ENCODE data around the gene ATG9A.
"Not testable (repeated sequence)": the region's sequence is repeated elsewhere in the genome, so short reads cannot be mapped to it uniquely, and the experiment has no call there.

Gene ATG9A, protein sequence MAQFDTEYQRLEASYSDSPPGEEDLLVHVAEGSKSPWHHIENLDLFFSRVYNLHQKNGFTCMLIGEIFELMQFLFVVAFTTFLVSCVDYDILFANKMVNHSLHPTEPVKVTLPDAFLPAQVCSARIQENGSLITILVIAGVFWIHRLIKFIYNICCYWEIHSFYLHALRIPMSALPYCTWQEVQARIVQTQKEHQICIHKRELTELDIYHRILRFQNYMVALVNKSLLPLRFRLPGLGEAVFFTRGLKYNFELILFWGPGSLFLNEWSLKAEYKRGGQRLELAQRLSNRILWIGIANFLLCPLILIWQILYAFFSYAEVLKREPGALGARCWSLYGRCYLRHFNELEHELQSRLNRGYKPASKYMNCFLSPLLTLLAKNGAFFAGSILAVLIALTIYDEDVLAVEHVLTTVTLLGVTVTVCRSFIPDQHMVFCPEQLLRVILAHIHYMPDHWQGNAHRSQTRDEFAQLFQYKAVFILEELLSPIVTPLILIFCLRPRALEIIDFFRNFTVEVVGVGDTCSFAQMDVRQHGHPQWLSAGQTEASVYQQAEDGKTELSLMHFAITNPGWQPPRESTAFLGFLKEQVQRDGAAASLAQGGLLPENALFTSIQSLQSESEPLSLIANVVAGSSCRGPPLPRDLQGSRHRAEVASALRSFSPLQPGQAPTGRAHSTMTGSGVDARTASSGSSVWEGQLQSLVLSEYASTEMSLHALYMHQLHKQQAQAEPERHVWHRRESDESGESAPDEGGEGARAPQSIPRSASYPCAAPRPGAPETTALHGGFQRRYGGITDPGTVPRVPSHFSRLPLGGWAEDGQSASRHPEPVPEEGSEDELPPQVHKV

DNA sequence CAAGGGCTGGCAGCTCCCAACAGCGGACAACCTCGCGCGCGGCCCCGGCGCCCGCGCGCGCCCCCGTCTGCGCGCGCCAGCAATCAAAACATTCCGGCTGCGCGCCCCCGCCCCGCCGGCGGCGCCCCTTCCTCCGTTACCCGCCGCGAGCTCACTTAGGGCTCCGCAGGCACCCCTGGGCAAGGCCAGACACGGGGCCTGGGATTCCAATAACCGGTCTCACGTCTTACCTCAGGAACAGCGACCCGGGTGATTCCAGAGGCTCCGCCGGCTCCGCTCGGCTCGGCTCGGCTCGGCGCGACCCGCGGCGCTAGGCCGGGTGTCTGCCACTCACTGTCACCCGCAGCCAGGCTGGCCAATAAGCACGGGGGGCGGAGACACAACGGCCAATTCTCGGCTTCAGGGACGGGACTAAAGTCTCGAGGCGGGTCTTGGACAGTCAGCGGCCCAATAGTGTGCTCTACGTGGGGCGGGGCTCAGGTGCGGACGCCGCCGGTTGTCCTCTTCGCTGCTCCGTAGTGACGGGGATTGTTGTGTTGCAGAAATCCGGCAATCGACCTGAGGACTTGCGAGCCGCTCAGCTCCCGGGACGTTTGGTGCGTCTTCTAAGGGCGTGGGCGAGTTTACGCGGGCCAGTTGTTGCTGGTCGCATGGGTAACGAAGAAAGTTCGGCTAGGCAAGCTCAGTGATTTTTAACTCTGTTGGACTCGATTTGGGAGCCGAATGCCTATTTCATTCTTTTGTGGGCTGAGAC is at the start of gene ATG9A, which contains the start of gene ANKZF1:
ATG9A (minus strand) TSS at position 332 of the 754 bp plus-strand sequence. CDS start 1,612 bp downstream, outside the sequence.
ANKZF1 (plus strand) TSS at position 502 of the 754 bp plus-strand sequence. CDS start 452 bp downstream, outside the sequence.
- DNase-seq (ENCODE audit: low read depth in 2 of 3, low spot score in 1 of 3), result peak; percentile 97 to 98 (median 97)

DNA sequence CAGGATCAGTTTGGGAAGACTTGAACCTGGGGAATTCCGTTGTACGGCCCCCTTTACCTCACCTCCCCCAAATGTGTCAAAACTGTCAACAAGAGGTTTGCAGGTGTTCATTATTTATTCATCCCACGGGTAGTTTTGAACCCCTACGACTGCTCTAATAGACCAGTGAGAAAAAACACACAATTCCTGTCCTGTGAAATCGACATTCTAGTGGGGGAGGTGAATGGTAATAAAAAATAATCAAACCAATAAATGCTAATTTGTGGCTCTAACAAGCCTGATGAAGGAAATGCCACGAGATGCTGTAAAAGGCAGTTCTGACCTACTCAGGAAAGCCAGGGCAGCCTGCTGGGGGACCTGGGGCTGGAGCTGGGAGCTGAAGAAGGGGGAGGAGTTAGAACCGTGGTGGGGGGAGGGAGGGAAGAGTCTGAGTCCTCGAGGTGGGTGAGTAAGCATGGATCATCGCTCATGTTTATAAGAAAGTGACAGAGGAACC is 49.3 kb upstream of the ATG9A start:
- DNase-seq (ENCODE audit: low read depth in 2 of 3, low spot score in 1 of 3), result no peak

DNA sequence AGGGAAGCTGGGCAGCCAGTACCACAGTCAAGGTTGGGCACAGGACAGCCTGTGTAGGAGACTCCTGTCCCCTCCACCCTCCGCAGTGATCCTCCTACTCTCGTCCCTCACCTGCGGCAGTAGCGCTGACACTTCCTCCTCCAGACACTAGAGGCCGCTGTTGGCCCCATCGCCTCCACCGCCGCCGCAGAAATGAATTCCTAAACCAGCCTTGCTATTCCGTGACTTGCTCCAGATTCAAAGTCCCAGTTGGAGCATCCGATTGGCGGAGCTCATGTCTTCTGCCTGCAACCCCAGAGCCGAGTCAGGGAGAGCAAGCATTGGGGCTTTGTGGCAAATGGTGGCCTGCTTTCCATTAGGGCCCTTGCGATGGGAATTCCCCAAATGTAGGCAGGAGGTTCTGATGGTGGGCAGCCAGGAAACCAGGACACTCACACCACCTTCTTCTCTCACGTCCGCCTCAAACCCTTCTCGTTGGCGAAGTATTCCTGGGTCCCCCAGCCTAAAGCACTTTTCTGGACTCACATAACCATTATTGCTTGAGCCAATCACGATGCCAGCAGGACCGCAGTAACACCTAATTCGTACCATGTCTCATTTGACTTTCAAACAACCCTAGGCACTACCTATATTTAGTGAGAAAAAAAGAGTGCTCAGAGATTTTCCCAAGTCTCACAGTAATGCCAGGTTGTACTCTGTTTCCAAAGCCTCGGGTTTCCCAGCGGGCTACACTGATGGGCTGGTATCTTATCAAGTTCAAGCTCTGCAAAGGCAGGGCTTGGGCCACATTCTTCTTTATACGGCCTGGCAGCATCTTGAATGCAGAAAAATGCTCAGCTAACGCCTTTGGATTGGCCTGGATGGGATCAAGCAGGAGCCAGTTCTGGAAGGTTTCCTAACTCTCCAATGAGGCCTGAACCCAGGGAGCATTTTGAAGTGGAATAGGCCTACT is 48.5 kb upstream of the ATG9A start:
- peak; percentile 60 to 79 (median 61) for DNase-seq (ENCODE audit: low read depth in 2 of 3, low spot score in 1 of 3)

DNA sequence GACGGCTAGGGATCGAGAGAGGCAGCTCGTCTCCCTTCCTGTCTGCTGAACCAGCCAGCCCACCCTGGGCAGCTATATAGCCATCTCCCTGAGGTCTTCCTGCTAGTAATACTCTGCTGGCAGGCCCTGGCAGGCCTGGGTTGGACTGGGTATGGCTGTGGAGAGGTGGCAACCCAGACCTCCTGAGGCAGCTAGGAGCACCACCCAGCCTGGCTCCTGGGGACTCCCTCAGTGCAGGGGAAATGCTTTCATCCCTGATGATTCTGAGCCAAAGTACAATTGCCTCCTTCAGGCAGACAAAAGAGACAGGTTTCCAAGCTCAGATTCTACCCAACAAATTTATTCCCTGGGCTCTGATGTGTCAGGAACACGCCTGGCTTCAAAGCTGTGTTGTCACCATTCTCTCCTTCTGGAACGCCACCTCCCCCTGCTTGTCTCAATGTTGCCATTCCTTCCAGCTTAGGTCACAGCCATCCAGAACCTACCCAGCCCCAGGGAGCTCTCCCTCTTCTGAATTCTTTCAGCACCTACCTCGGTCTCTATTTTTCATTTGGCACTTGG is 45.0 kb upstream of the ATG9A start:
- DNase-seq (ENCODE audit: low read depth in 2 of 3, low spot score in 1 of 3), result no peak

DNA sequence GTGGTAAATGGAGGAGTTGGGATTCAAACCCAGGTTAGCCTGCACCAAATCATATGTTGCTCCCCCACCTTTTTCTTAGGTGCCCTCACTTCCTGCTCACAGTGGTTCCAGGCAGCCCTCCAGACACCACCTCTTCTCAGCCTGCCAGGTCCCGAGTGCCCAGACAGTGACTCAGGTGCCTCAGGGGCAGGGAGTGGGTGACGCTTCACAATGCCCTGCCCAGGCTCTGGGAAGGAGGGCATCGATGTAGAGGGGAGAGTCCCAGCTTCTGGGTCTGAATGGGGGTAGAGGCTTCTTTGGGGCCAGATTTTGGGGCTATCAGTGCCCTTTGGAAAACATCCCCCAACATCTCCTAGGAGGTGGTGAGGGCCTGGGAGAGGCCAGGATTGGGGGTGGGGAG is 44.5 kb upstream of the ATG9A start:
- no peak for DNase-seq (ENCODE audit: low read depth in 2 of 3, low spot score in 1 of 3)

DNA sequence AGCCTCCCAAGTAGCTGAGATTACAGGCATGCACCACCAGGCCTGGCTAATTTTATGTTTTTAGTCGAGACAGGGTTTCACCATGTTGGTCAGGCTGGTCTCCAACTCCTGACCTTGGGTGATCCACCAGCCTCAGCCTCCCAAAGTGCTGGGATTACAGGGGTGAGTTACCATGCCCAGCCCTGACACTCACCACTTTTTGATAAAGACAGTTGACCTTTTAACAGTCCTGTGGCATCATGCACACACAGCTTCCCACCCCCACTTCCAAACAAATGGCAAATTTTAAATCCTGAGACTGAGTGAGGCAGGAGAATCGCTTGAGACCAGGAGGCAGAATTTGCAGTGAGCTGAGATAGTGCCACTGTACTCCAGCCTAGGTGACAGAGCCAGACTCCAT is 43.6 kb upstream of the ATG9A start:
- no peak for DNase-seq (ENCODE audit: low read depth in 2 of 3, low spot score in 1 of 3)

DNA sequence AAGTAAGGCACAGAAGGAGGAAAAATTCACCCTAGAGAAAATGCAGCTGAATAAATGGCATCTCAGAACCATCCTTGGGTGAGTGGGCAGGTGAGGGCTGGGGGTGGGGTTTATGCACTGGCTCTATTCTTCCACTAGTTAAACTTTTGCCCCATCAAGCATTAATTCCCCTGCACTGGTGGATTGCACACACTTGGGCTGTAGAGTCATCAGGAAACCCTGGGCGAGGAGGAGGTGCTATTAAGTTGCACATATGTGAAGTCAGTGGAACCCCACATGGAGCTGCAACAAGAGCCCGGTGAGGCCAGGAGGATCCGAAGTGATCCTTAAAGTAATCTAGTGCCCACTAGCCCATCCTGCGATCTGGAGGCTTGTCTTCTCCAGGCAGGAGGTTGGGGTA is 42.9 kb upstream of the ATG9A start:
- DNase-seq (ENCODE audit: low read depth in 2 of 3, low spot score in 1 of 3), result no peak

DNA sequence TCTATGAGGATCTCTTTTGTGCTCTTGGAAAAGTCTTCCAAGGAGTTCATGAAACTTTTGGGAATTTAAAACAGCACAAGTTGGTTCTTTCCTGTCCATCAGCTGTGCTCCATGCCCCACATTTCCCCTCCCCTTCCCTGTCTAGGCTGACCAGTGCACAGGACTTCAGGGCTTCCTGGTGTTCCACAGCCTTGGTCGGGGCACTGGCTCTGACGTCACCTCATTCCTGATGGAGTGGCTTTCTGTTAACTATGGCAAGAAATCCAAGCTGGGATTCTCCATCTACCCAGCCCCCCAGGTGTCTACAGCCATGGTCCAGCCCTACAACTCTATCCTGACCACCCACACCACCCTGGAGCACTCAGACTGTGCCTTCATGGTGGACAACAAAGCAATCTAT is 41.6 kb upstream of the ATG9A start:
- no peak for DNase-seq (ENCODE audit: low read depth in 2 of 3, low spot score in 1 of 3)

DNA sequence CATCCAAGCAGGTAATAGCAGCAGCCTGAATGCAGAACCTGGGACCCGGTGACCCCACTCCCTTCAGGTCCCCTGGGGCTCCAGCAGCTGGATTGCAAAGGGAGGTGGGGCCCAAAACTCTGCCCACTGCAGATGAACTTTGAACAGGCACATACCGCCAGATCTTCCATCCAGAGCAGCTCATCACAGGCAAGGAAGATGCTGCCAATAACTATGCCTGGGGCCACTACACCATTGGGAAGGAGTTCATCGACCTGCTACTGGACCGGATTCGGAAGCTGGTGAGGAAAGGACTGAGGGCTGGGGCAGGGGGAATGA is 40.6 kb upstream of the ATG9A start:
- DNase-seq (ENCODE audit: low read depth in 2 of 3, low spot score in 1 of 3), result no peak

DNA sequence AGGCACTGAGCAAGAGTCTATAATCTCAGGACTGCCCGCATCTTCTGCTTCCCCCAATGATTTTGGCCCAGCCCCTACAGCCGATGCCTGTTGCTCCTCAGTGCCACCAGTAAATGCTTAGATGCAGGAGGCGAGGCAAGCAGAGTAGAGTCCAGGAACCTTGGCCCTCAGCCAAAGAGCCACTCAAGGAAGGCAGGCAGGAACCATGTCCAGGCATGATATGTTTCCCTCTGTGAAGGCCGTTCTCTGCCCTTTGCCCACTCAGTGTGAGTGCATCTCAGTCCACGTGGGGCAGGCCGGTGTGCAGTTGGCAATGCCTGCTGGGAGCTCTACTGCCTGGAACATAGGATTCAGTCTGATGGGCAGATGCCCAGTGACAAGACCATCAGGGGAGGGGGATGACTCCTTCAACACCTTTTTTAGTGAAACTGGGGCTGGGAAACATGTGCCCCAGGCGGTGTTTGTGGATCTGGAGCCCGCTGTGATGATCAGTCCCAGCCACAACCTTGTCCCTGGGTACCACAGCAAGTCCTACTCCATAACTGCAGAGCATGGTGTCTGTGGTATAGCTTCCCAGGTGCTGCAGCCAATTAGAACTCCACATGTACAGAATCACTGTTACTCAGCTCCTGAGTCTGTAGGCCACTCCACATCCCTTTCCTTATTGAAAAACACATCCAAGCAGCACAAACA is 40.1 kb upstream of the ATG9A start:
- no peak for DNase-seq (ENCODE audit: low read depth in 2 of 3, low spot score in 1 of 3)

DNA sequence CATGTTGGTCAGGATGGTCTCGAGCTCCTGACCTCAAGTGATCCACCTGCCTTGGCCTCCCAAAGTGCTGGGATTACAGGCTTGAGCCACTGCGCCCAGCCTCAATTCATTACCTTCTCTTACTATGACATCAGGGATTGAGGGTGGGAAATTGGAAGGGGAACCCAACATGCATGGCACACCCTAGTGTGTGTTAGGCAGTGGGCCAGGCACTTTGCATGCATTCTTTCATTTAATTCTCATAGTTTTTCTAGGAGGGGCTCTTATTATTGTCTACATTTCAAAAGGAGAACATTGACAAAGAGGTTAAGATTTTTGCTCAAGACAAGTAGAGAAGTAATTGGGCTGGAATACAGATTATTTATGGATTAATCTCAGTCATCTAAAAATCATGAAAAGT is 38.9 kb upstream of the ATG9A start:
- DNase-seq (ENCODE audit: low read depth in 2 of 3, low spot score in 1 of 3), result no peak

DNA sequence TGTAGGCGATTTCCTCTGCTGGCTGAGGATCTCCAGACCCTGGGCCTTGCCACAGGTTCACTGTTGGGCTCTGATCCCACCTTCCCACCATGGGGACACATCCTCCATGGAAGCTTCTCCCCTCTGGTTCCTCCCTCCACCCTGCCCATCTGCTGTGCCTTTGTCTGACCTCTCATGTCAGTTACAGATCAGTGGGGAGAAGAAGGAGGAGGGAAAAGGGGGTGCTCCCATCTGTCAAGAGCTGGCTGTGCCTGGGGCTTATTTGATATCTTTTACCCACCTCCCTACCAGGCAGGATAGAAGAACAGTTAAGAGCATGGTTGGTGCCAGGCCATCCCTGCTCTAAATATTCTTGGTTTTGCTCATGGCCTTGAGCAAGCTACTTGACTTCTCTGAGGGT is 37.5 kb upstream of the ATG9A start:
- DNase-seq (ENCODE audit: low read depth in 2 of 3, low spot score in 1 of 3), result no peak

DNA sequence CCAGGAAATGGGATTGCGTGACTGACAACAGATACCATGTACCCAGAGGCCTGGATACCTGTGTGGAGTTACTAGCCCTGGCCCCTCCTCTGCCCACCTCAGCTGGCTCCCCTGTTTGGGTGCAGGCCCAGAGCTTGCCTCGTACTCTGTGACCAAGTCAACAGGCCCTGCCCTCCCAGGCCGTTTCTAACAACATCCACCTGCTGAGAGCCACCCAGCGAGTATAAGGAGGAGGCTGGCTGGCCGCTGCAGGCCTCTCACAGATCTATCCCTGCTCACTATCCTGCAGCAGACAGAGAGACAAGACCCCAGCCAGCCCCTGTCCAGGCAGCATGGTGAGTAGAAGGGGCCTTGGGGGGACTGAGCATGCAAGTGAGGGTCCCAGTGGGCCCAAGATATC is 36.8 kb upstream of the ATG9A start:
- DNase-seq (ENCODE audit: low read depth in 2 of 3, low spot score in 1 of 3), result no peak

DNA sequence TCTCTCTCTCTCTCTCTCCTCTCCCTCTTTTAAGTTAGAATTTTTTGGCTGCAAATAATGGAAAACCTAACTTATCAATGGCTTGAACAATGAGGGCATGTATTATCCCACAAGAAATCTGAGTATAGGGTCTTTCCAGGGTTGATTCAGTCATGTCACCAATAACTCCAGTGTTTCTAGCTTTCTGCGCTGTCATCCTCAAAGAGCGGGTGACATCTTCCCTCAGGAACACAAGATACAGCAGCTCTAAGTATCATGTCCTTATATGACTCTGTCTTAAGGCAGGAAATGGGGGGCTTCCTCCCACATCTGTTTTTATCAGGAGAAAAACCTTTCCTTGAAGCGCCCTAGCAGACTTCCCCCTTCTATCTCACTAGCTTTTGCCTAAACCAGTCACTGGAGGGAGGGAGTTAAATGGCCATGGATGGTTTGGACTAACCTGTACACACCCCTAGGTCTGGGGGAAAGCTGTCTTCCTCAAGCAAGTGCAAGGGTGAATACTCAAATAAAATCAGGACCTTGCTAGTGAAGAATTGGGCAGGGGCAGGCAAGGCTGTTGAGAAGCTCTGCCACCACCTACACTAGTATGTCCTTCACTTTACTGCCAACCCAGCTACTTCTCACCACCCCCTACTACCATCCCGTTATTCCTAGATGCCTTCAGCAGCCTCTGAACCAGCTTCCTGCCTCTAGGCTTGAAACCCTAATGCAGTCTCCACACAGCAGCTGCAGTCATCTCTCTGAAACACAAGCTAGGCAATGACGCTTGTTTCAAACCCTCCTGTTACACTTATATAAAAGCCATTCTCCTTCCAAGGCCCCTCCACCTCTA is 31.8 kb upstream of the ATG9A start:
- no peak for DNase-seq (ENCODE audit: low read depth in 2 of 3, low spot score in 1 of 3)

DNA sequence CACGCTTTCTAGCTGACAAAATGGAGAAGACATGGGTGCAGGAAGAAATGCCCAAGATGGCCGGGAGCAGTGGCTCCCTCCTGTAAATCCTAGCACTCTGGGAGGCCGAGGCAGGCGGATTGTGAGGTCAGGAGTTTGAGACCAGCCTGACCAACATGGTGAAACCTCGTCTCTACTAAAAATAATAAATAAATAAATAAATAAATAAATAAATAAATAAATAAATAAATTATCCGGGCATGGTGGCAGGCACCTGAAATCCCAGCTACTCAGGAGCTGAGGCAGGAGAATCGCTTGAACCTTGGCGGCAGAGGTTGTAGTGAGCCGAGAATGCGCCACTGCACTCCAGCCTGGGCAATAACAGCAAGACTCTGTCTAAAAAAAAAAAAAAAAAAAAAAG is 29.5 kb upstream of the ATG9A start:
- not testable (repeated sequence) for DNase-seq (ENCODE audit: low read depth in 2 of 3, low spot score in 1 of 3)

DNA sequence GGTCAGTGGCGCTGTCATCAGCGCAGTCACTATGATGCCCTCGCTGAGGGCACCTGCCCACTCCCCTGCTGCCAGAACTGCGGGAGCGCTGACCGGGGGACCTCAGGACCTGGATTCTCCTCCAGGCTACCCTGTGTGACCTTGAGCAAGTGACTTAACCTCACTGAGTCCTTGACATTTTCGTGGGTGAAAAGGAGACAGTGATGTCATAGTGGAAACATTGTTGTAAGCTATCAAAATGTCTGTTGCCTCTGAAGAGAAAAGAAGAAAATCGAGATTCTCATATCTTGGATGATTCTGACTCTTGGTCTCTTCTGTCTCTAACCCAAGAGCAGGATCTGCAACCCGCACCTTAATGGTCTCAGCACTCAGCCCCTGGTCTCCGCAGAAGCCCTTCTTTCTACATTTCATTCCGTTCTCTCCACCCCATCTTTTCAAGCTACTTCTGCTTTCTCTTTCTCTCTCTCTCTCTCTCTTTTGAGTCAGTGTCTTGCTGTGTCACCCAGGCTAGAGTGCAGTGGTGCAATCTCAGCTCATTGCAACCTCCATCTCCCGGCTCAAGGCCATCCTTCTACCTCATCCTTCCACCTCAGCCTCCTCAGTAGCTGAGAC is 25.3 kb upstream of the ATG9A start:
- DNase-seq (ENCODE audit: low read depth in 2 of 3, low spot score in 1 of 3), result peak in 1 of 3 donors; percentile 34

DNA sequence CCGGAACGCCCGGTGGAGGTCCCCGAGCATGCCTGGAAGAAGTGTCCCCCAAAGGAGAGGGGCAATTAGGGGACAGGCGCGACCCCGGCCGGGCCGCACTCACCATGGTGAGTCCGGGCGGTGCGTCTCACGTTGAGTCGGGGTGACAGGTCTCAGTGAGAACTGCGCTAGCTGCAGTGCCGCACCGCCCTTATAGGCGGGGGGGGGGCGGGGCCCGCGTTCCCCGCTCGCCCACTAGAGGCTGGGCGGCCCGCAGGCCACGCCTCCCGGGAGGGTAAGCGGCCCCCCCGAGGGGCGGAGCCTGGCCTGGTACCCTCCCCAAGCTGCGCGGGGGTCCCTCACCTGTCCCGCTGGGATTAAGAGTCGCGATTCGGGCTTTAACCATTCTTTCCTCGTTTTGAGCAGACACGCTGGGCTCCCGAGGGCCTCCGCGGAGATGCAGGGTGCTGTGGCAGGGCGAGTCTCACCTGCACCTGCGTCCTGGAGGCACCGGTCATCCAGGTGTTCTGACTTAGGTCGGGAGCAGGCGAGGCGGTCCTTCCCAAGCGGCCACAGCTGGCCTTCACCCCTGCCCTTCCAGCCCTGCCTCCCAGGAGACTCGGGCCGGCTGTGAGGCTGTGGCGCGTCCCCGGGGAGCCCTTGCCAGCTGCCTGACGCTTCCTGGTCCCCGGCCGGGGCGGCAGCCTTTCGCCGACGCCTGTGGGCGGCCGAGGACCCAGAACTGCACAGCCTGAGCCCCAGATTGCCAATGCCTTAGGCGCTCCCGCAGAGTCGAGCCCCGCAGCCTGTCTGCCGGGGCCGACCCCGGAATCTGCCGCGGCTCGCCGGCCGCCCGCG is 24.5 kb upstream of the ATG9A start, which contains the start of gene TUBA4A:
TUBA4A (minus strand) TSS at position 166 of the 837 bp plus-strand sequence; CDS start at position 106, 60 bp downstream.
- peak; percentile 76 to 83 (median 81) for DNase-seq (ENCODE audit: low read depth in 2 of 3, low spot score in 1 of 3)
